ENCODE measurements around the gene DNAH11. TPM values are rescaled to one million over a fixed set of nuclear protein-coding genes. Genes with fewer than 3 reads are reported as not detected.

Gene DNAH11
- total and polyA plus RNA-seq, 9 of the 15 experiments (the other 6 are each of a cell fraction or from before 2014, with no cell fraction given), result under 0.01 TPM; not detected in 7

DNA sequence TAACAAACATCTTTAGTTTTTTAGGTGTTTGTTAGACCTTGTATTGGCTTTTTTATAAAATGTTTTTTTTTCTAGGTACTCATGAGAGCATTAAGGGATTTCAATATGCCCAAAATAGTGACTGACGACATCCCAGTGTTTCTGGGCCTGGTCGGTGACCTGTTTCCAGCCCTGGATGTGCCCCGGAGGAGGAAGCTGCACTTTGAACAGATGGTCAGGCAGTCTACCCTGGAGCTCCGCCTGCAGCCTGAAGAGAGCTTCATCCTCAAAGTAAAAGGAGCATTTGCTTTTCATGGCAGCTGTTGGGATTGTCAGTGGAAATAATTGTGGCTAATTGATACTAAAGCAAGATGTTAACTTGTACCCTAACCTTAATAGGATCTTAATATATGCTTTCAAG is 161.5 kb downstream of the DNAH11 start:
- Histone ChIP-seq H3K4me3 (no peak overlapping the region), H3K79me2 (ENCODE audit: control insufficient read depth, insufficient read depth, low read length) (no peaks in the 10 kb centered on the region), H4K20me1 (replicated peaks; ENCODE audit: control insufficient read depth, insufficient read depth, low read length) (no peaks in the 10 kb centered on the region), H3K9ac (ENCODE audit: insufficient read depth in 1 of 2, low read depth in 2 of 2, low read length in 2 of 2) (no peak overlapping the region), H3K4me2 (ENCODE audit: insufficient read depth, low read length) (no peak overlapping the region), H2AFZ (ENCODE audit: low read depth, low read length) (no peak overlapping the region), H3K4me1 (replicated peaks in 1 of 2; ENCODE audit: control insufficient read depth in 2 of 2, insufficient read depth in 2 of 2, low read length in 2 of 2) (no peaks in the 10 kb centered on the region), H3K36me3 (ENCODE audit: control insufficient read depth, insufficient read depth, low read length) (no peaks in the 10 kb centered on the region), H3K27ac (ENCODE audit: extremely low read depth, low read depth, low read length) (no peak overlapping the region), H3K9me1 (ENCODE audit: control insufficient read depth, insufficient read depth, low read length) (no peaks in the 10 kb centered on the region), H3K9me3 (replicated peaks; ENCODE audit: control insufficient read depth, insufficient read depth, low read depth, low read length) (no peaks in the 10 kb centered on the region), H3K27me3 (ENCODE audit: control insufficient read depth in 2 of 2, insufficient read depth in 2 of 2, low read length in 2 of 2) (no peaks in the 10 kb centered on the region)
- in situ Hi-C loops (cut with MboI), result no loop called here
- BruUV-seq (replicated peaks), result no TSS peak
- intact Hi-C loops (cut with micrococcal nuclease), result no loop called here
- CTCF ChIA-PET (ENCODE audit: low intra/inter-chr PET ratio), result no interaction called here
- WGBS (ENCODE audit: insufficient coverage, low coverage, missing lambda C conversion rate), result 0% methylated on average over 4 of the region's 4 CpGs
- no peak for TF ChIP-seq NFXL1 (CRISPR knock-in tag; IDR thresholded peaks at IDR 0.05)
- TF ChIP-seq, protein P1, sequence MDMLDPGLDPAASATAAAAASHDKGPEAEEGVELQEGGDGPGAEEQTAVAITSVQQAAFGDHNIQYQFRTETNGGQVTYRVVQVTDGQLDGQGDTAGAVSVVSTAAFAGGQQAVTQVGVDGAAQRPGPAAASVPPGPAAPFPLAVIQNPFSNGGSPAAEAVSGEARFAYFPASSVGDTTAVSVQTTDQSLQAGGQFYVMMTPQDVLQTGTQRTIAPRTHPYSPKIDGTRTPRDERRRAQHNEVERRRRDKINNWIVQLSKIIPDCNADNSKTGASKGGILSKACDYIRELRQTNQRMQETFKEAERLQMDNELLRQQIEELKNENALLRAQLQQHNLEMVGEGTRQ (CRISPR knock-in tag; IDR thresholded peaks at IDR 0.05), result no peak
- no peak for TF ChIP-seq NR2C1 (IDR thresholded peaks at IDR 0.05)
- TF ChIP-seq NR2C1 (tag; IDR thresholded peaks at IDR 0.05), result no peak
- no peak for TF ChIP-seq BDP1 (IDR thresholded peaks at IDR 0.05; ENCODE audit: insufficient read depth, insufficient read length)
- no peak for TF ChIP-seq POLR3G (IDR thresholded peaks at IDR 0.05; ENCODE audit: extremely low read depth, insufficient read length, insufficient replicate concordance)
- no peak for TF ChIP-seq NFIX (CRISPR knock-in tag; IDR thresholded peaks at IDR 0.05; ENCODE audit: low read depth)
- TF ChIP-seq, protein P2, sequence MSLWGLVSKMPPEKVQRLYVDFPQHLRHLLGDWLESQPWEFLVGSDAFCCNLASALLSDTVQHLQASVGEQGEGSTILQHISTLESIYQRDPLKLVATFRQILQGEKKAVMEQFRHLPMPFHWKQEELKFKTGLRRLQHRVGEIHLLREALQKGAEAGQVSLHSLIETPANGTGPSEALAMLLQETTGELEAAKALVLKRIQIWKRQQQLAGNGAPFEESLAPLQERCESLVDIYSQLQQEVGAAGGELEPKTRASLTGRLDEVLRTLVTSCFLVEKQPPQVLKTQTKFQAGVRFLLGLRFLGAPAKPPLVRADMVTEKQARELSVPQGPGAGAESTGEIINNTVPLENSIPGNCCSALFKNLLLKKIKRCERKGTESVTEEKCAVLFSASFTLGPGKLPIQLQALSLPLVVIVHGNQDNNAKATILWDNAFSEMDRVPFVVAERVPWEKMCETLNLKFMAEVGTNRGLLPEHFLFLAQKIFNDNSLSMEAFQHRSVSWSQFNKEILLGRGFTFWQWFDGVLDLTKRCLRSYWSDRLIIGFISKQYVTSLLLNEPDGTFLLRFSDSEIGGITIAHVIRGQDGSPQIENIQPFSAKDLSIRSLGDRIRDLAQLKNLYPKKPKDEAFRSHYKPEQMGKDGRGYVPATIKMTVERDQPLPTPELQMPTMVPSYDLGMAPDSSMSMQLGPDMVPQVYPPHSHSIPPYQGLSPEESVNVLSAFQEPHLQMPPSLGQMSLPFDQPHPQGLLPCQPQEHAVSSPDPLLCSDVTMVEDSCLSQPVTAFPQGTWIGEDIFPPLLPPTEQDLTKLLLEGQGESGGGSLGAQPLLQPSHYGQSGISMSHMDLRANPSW (CRISPR knock-in tag; IDR thresholded peaks at IDR 0.05), result no peak
- no peak for TF ChIP-seq PHTF2 (CRISPR knock-in tag; IDR thresholded peaks at IDR 0.05)
- TF ChIP-seq, protein P3, sequence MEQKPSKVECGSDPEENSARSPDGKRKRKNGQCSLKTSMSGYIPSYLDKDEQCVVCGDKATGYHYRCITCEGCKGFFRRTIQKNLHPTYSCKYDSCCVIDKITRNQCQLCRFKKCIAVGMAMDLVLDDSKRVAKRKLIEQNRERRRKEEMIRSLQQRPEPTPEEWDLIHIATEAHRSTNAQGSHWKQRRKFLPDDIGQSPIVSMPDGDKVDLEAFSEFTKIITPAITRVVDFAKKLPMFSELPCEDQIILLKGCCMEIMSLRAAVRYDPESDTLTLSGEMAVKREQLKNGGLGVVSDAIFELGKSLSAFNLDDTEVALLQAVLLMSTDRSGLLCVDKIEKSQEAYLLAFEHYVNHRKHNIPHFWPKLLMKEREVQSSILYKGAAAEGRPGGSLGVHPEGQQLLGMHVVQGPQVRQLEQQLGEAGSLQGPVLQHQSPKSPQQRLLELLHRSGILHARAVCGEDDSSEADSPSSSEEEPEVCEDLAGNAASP (IDR thresholded peaks at IDR 0.05), result no peak
- TF ChIP-seq XRCC5 (IDR thresholded peaks at IDR 0.05; ENCODE audit: low read depth, low read length), result no peak
- no peak for TF ChIP-seq MCM7 (IDR thresholded peaks at IDR 0.05)
- ATAC-seq (no peak), FAIRE-seq (no peak), DNase-seq (ENCODE audit: extremely low read depth in 1 of 4, low spot score in 3 of 4) (no peak)
- POLR2A ChIA-PET, result no interaction called here

Data from K562 (cell line).